H1 (cell line): ENCODE measurements around the gene DOCK9. TPM values are rescaled to one million over a fixed set of nuclear protein-coding genes. Genes with fewer than 3 reads are reported as not detected.

Experiments used
- CTCF ChIA-PET: fragments of 300-600 bp; sonication (Branson Sonifier 250); formaldehyde crosslinking; loops from one replicate; lab custom pipeline; 2021; ENCODE audit not compliant: partially characterized antibody; lab: Charles Lee
- POLR2A ChIA-PET: fragments of 300-600 bp; sonication (Branson Sonifier 250); formaldehyde crosslinking; loops from one replicate; lab custom pipeline; 2021; ENCODE audit warnings: inconsistent platforms; ENCODE audit not compliant: partially characterized antibody; lab: Charles Lee
- DNase-seq, 2 experiments: peaks; one replicate each; pipeline versions ENCODE4 v3.0.0 to v3.0.0-alpha.2; 2010 to 2022; ENCODE audit warnings: low spot score in 2 of 2, low read depth in 1 of 2, mixed read lengths in 1 of 2
- FAIRE-seq: peaks from 2 replicates; lab custom pipeline; 2011; peaks lifted over from hg19 to GRCh38; lab: Jason Lieb, UNC
- H2AFZ ChIP-seq: 2 replicates; pipeline ENCODE4 v1.8.1; 2012; ENCODE audit warnings: low read length, inconsistent platforms
- H2AK5ac ChIP-seq: 2 replicates; pipeline ENCODE4 v1.6.1; 2013; ENCODE audit warnings: low read depth, low read length
- H2BK120ac ChIP-seq: replicated peaks from 2 replicates; pipeline ENCODE3; 2013; ENCODE audit warnings: low read depth, low read length, inconsistent platforms
- H2BK12ac ChIP-seq: 2 replicates; pipeline ENCODE4 v1.6.1; 2013; ENCODE audit warnings: low read depth, low read length
- H2BK15ac ChIP-seq: 2 replicates; pipeline ENCODE4 v1.6.1; 2013; ENCODE audit warnings: low read length
- H2BK20ac ChIP-seq: 2 replicates; pipeline ENCODE4 v1.6.1; 2013; ENCODE audit warnings: low read length
- H2BK5ac ChIP-seq: 2 replicates; pipeline ENCODE4 v1.6.1; 2013; ENCODE audit warnings: low read depth, low read length
- H3K14ac ChIP-seq: 2 replicates; pipeline ENCODE4 v1.6.1; 2013; ENCODE audit warnings: inconsistent platforms; ENCODE audit not compliant: insufficient read length
- H3K18ac ChIP-seq: 2 replicates; pipeline ENCODE4 v1.6.1; 2013; ENCODE audit warnings: low read length; ENCODE audit errors: extremely low read depth
- H3K23ac ChIP-seq: 2 replicates; pipeline ENCODE4 v1.6.1; 2013; ENCODE audit warnings: inconsistent platforms; ENCODE audit not compliant: insufficient read length
- H3K23me2 ChIP-seq: 2 replicates; pipeline ENCODE4 v1.6.1; 2013; ENCODE audit warnings: low read depth, low read length
- H3K27ac ChIP-seq: 2 replicates; pipeline ENCODE4 v1.6.1; 2011; ENCODE audit warnings: low read depth, low read length, inconsistent platforms
- H3K27me3 ChIP-seq, 4 experiments: replicated peaks in 1 of 4; 1 replicate in 1 of 4; 2 replicates in 3 of 4; pipeline versions ENCODE4 v1.6.1 to v1.8.1; 2011 to 2013; ENCODE audit warnings: low read length in 3 of 4, mild to moderate bottlenecking in 3 of 4, inconsistent platforms in 2 of 4, mixed read lengths in 2 of 4, moderate library complexity in 1 of 4; ENCODE audit not compliant: control insufficient read depth in 3 of 4, insufficient read depth in 3 of 4; ENCODE audit errors: extremely low read depth in 1 of 4
- H3K36me3 ChIP-seq, 4 experiments: 2 replicates each; pipeline versions ENCODE4 v1.6.1 to v1.8.1; 2011 to 2013; ENCODE audit warnings: mild to moderate bottlenecking in 4 of 4, low read length in 3 of 4, moderate library complexity in 2 of 4, control low read depth in 1 of 4, inconsistent platforms in 1 of 4; ENCODE audit not compliant: insufficient read depth in 4 of 4, control insufficient read depth in 2 of 4
- H3K4ac ChIP-seq: replicated peaks from 2 replicates; pipeline ENCODE3; 2013; ENCODE audit warnings: low read length, low read depth, mixed read lengths, inconsistent platforms; ENCODE audit not compliant: insufficient read length
- H3K4me1 ChIP-seq, 4 experiments: replicated peaks in 1 of 4; 1 replicate in 1 of 4; 2 replicates in 3 of 4; pipeline versions ENCODE4 v1.6.1 to v1.8.1; 2011 to 2013; ENCODE audit warnings: low read length in 3 of 4, inconsistent platforms in 2 of 4, mixed read lengths in 1 of 4; ENCODE audit not compliant: insufficient read depth in 4 of 4, control insufficient read depth in 3 of 4
- H3K4me2 ChIP-seq, 2 experiments: 2 replicates each; pipeline versions ENCODE4 v1.6.1 to v1.8.1; 2011 to 2013; ENCODE audit warnings: low read depth in 2 of 2, low read length in 2 of 2, control low read depth in 1 of 2, inconsistent platforms in 1 of 2, mild to moderate bottlenecking in 1 of 2; ENCODE audit not compliant: insufficient read depth in 1 of 2
- H3K4me3 ChIP-seq, 4 experiments: fragments of 200-600, 300-600 bp in 1 of 4; sonication (generic), shearing (Covaris generic), sonication (Bioruptor Twin) in 1 of 4; 2 replicates each; pipeline versions ENCODE4 v1.5.1 to v1.8.1; 2011 to 2016; ENCODE audit warnings: low read length in 4 of 4, low read depth in 3 of 4, control low read depth in 2 of 4, inconsistent platforms in 2 of 4, mild to moderate bottlenecking in 2 of 4, mixed read lengths in 1 of 4, moderate library complexity in 1 of 4; ENCODE audit not compliant: insufficient read depth in 2 of 4; ENCODE audit errors: extremely low read depth in 1 of 4
- H3K56ac ChIP-seq: replicated peaks from 2 replicates; pipeline ENCODE3; 2013; ENCODE audit warnings: low read depth, mild to moderate bottlenecking, mixed read lengths, low read length, inconsistent platforms; ENCODE audit not compliant: insufficient read length
- H3K79me1 ChIP-seq: 2 replicates; pipeline ENCODE4 v1.6.1; 2013; ENCODE audit warnings: low read depth, low read length, control low read depth
- H3K79me2 ChIP-seq, 2 experiments: 2 replicates each; pipeline versions ENCODE4 v1.6.1 to v1.8.1; 2012 to 2013; ENCODE audit warnings: low read length in 2 of 2, mild to moderate bottlenecking in 2 of 2, inconsistent platforms in 1 of 2; ENCODE audit not compliant: insufficient read depth in 2 of 2, control insufficient read depth in 1 of 2
- H3K9ac ChIP-seq, 4 experiments: replicated peaks in 1 of 4; 1 replicate in 1 of 4; 2 replicates in 3 of 4; pipeline versions ENCODE4 v1.6.1 to v1.8.1; 2011 to 2013; ENCODE audit warnings: low read depth in 3 of 4, low read length in 3 of 4, control low read depth in 2 of 4, mild to moderate bottlenecking in 2 of 4, moderate library complexity in 2 of 4, inconsistent platforms in 1 of 4; ENCODE audit errors: extremely low read depth in 1 of 4
- H3K9me3 ChIP-seq, 2 experiments: 2 replicates each; pipeline versions ENCODE4 v1.6.1 to v1.8.1; 2012 to 2013; ENCODE audit warnings: mild to moderate bottlenecking in 2 of 2, moderate library complexity in 2 of 2, control low read depth in 1 of 2, inconsistent platforms in 1 of 2, low read depth in 1 of 2, low read length in 1 of 2, mixed read lengths in 1 of 2; ENCODE audit not compliant: insufficient read depth in 2 of 2
- H4K20me1 ChIP-seq, 2 experiments: replicated peaks in 1 of 2; 2 replicates each; pipeline versions ENCODE3 to v1.8.1; 2011 to 2013; ENCODE audit warnings: inconsistent platforms in 2 of 2, low read length in 2 of 2, mild to moderate bottlenecking in 1 of 2; ENCODE audit not compliant: insufficient read depth in 2 of 2, control insufficient read depth in 1 of 2
- H4K5ac ChIP-seq: 2 replicates; pipeline ENCODE4 v1.6.1; 2013; ENCODE audit warnings: low read length, low read depth, mixed read lengths, inconsistent platforms; ENCODE audit not compliant: insufficient read length
- H4K8ac ChIP-seq: 2 replicates; pipeline ENCODE4 v1.8.0; 2013; ENCODE audit warnings: mild to moderate bottlenecking, moderate library complexity, low read length, inconsistent platforms; ENCODE audit not compliant: insufficient read depth; ENCODE audit errors: extremely low read depth
- H4K91ac ChIP-seq: replicated peaks from 2 replicates; pipeline ENCODE3; 2013; ENCODE audit warnings: low read length, mixed read lengths, inconsistent platforms; ENCODE audit not compliant: insufficient read length
- EP300 ChIP-seq, 2 experiments: IDR thresholded peaks; 1 replicate in 1 of 2; 2 replicates in 1 of 2; pipeline ENCODE4 v1.6.1; 2011 to 2012; ENCODE audit warnings: low read depth in 2 of 2, low read length in 2 of 2, mild to moderate bottlenecking in 2 of 2, borderline replicate concordance in 1 of 2, inconsistent platforms in 1 of 2, moderate library complexity in 1 of 2
- HDAC6 ChIP-seq: IDR thresholded peaks from one replicate; pipeline ENCODE4 v1.7.1; 2012; ENCODE audit warnings: low read depth, mild to moderate bottlenecking, inconsistent platforms, low read length, moderate library complexity
- KDM1A ChIP-seq: fragments of 200-600, 300-600 bp; sonication (generic); IDR thresholded peaks from 2 replicates; pipeline ENCODE4 v1.7.1; 2016; ENCODE audit warnings: mild to moderate bottlenecking, low read length, borderline replicate concordance
- POU5F1 ChIP-seq: IDR thresholded peaks from 2 replicates; pipeline ENCODE4 v1.6.1; 2011; ENCODE audit warnings: low read depth, mild to moderate bottlenecking, low read length, moderate library complexity
- RFX5 ChIP-seq: IDR thresholded peaks from 2 replicates; pipeline ENCODE4 v1.6.1; 2011; ENCODE audit warnings: low read depth, low read length, improper control_type of control experiment, borderline replicate concordance
- SP2 ChIP-seq: IDR thresholded peaks from 2 replicates; pipeline ENCODE4 v1.6.1; 2012; ENCODE audit warnings: mild to moderate bottlenecking, low read length, inconsistent platforms
- SP4 ChIP-seq: IDR thresholded peaks from 2 replicates; pipeline ENCODE4 v1.6.1; 2012; ENCODE audit warnings: low read length, inconsistent platforms
- SUZ12 ChIP-seq: fragments of 200-600 bp; sonication (generic); IDR thresholded peaks from 2 replicates; pipeline ENCODE4 v1.6.1; 2012; ENCODE audit warnings: mild to moderate bottlenecking, inconsistent platforms, low read length, moderate library complexity, mixed read lengths
- WGBS, 2 experiments: shearing (Covaris generic) in 1 of 2; methylation state at CpG; one replicate each; pipeline versions ENCODE4 v1.1.6 to v1.1.7; 2013 to 2015; ENCODE audit warnings: low lambda C conversion rate in 2 of 2, mixed read lengths in 2 of 2, inconsistent platforms in 1 of 2, low coverage in 1 of 2, missing lambda C conversion rate in 1 of 2; ENCODE audit not compliant: insufficient replicate concordance in 2 of 2, insufficient coverage in 1 of 2, insufficient read length in 1 of 2; ENCODE audit errors: extremely low coverage in 1 of 2, missing lambda C conversion rate in 1 of 2; 5-methylcytosine and 5-hydroxymethylcytosine counted together
- polyA plus RNA-seq, 7 experiments: library from polyadenylated mRNA; depleted of rRNA in 3 of 7; stranded (reverse) in 5 of 7; unstranded in 2 of 7; fragments of >200 nt in 5 of 7; fragments of 200-250 nt in 2 of 7; gene quantifications; 1 replicate in 5 of 7; 2 replicates in 1 of 7; 4 replicates in 1 of 7; pipeline versions ENCODE4 v1.2.1 to v1.2.3, GENCODE V29; 2011 to 2013; ENCODE audit warnings: missing spikeins in 2 of 7, mixed read lengths in 2 of 7
- total RNA-seq: library from RNA; stranded (reverse); fragmentation: NEBNext Ultra II Directional; extraction: Animal tissue kit (Norgen Biotek cat#: 25700); gene quantifications from 2 replicates; pipeline ENCODE4 v1.2.1, GENCODE V29; 2021

DOCK9 gene
- total and polyA plus RNA-seq, 2 of the 8 experiments (the other 6 are each of a cell fraction or from before 2014, with no cell fraction given): 21.6 to 31.5 TPM

DNA sequence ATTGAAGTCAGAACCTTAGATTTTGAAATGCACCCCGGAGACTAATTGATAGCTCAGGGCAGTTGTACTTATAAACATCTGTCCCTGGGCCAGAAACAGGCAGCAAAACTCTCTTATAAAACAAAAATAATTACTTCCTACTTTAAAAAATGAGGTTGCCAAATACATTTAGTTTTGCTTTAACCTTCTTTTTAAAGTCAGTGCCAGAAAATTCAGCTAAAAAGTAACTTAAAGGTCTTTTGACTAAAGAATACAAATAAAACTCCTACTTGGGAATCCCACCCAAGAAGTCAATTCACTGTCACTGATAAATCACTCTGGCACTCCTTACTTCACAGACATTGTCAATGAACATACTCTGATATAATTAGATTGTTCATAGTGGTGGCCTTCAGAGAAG lies 60.7 kb downstream of the DOCK9 start:
- Histone ChIP-seq H3K9me3 (no peaks in the 10 kb centered on the region), H4K5ac (no peak overlapping the region), H2BK120ac (no peak overlapping the region), H2AK5ac (no peak overlapping the region), H3K23me2 (no peaks in the 10 kb centered on the region), H3K4me3 (no peak overlapping the region), H2BK20ac (no peak overlapping the region), H4K91ac (no peak overlapping the region), H3K79me2 (no peaks in the 10 kb centered on the region), H4K20me1 (no peaks in the 10 kb centered on the region), H3K4me1 (peaks cover 0 to 5% (median 2%) of the 10 kb centered on the region in 4 experiments; a peak in 3 of 7 replicates), H3K23ac (no peak overlapping the region), H3K4me2 (no peak overlapping the region)
- DNase-seq: no peak
- 89% methylated on average over 1 of the region's 1 CpG; no CpG with 5 or more reads in 1 of the 2 experiments for WGBS, 2 experiments
- no peak for TF ChIP-seq SUZ12
- TF ChIP-seq SP2: no peak
- TF ChIP-seq POU5F1: no peak
- no peak for TF ChIP-seq RFX5
- no peak for TF ChIP-seq KDM1A
- TF ChIP-seq HDAC6: no peak
- TF ChIP-seq SP4: no peak
- no peak for TF ChIP-seq EP300 (IDR thresholded peaks at IDR 0.05; ENCODE audit: borderline replicate concordance in 1 of 2, low read depth in 2 of 2, low read length in 2 of 2)
- TF ChIP-seq, all 59 proteins: peak for 0
- Histone ChIP-seq H2BK15ac (no peak overlapping the region), H3K9ac (no peak overlapping the region), H2AFZ (no peak overlapping the region), H3K79me1 (no peaks in the 10 kb centered on the region), H3K4ac (no peak overlapping the region), H4K8ac (no peak overlapping the region), H3K56ac (no peak overlapping the region), H3K18ac (no peak overlapping the region), H3K36me3 (no peaks in the 10 kb centered on the region), H3K27me3 (no peaks in the 10 kb centered on the region), H3K14ac (no peak overlapping the region), H3K27ac (no peak overlapping the region), H2BK12ac (no peak overlapping the region), H2BK5ac (no peak overlapping the region)
- FAIRE-seq: no peak
- CTCF ChIA-PET: no interaction called here
- POLR2A ChIA-PET: interaction anchor here (1.0 kb wide), 1 partner anchor 22 kb away, joined by 3 read pairs; no protein-coding TSS in a partner anchor
